MM.1S (cell line): ENCODE results near the gene GOLGA3.

Experiments used
- DNase-seq: peaks from one replicate; pipeline ENCODE4 v3.0.0-alpha.2; 2015
- H2AFZ ChIP-seq: fragments of 300-600 bp; sonication (generic); 2 replicates; pipeline ENCODE4 v1.6.0; 2016; ENCODE audit warnings: antibody characterized with exemption, low read length
- H3F3A ChIP-seq: fragments of 300-600 bp; sonication (generic); 2 replicates; pipeline ENCODE4 v1.6.1; 2016; ENCODE audit warnings: mild to moderate bottlenecking, antibody characterized with exemption, low read length, moderate library complexity, mixed read lengths; ENCODE audit not compliant: insufficient read depth
- H3K27ac ChIP-seq: fragments of 300-600 bp; sonication (generic); 2 replicates; pipeline ENCODE4 v1.5.1; 2016; ENCODE audit warnings: mild to moderate bottlenecking, low read length
- H3K27me3 ChIP-seq: fragments of 300-600 bp; sonication (generic); replicated peaks from 2 replicates; pipeline ENCODE4 v1.6.0; 2016; ENCODE audit warnings: low read length; ENCODE audit not compliant: insufficient read depth
- H3K36me3 ChIP-seq: fragments of 300-600 bp; sonication (generic); replicated peaks from 2 replicates; pipeline ENCODE4 v1.6.1; 2016; ENCODE audit warnings: mild to moderate bottlenecking, low read length, mixed read lengths; ENCODE audit not compliant: insufficient read depth
- H3K4me1 ChIP-seq: fragments of 300-600 bp; sonication (generic); 2 replicates; pipeline ENCODE4 v1.6.1; 2016; ENCODE audit warnings: low read length, mixed read lengths
- H3K4me2 ChIP-seq: fragments of 300-600 bp; sonication (generic); 2 replicates; pipeline ENCODE4 v1.6.0; 2016; ENCODE audit warnings: low read depth, low read length
- H3K4me3 ChIP-seq: fragments of 300-600 bp; sonication (generic); 2 replicates; pipeline ENCODE4 v1.5.1; 2016; ENCODE audit warnings: low read length, mixed read lengths
- H3K79me2 ChIP-seq: fragments of 300-600 bp; sonication (generic); 2 replicates; pipeline ENCODE4 v1.6.1; 2016; ENCODE audit warnings: mixed run types, low read length, mixed read lengths
- H3K9ac ChIP-seq: fragments of 300-600 bp; sonication (generic); 2 replicates; pipeline ENCODE4 v1.6.1; 2016; ENCODE audit warnings: low read length, mixed read lengths
- H3K9me2 ChIP-seq: fragments of 300-600 bp; sonication (generic); replicated peaks from 2 replicates; pipeline ENCODE4 v1.6.1; 2016; ENCODE audit warnings: mild to moderate bottlenecking, low read length, mixed read lengths; ENCODE audit not compliant: insufficient read depth
- H3K9me3 ChIP-seq: fragments of 300-600 bp; sonication (generic); replicated peaks from 2 replicates; pipeline ENCODE4 v1.6.1; 2016; ENCODE audit warnings: mild to moderate bottlenecking, low read length, mixed read lengths; ENCODE audit not compliant: insufficient read depth
- H4K20me1 ChIP-seq: fragments of 300-600 bp; sonication (generic); 2 replicates; pipeline ENCODE4 v1.6.1; 2016; ENCODE audit warnings: mild to moderate bottlenecking, low read length, moderate library complexity, mixed read lengths; ENCODE audit not compliant: insufficient read depth
- EZH2 ChIP-seq: fragments of 300-600 bp; sonication (generic); optimal IDR thresholded peaks from 2 replicates; pipeline ENCODE3; 2017; ENCODE audit warnings: low read depth, mild to moderate bottlenecking, antibody characterized with exemption, low read length, mixed read lengths
- EZH2phosphoT487 ChIP-seq: fragments of 300-600 bp; sonication (generic); IDR thresholded peaks from 2 replicates; pipeline ENCODE4 v1.6.1; 2018; ENCODE audit warnings: antibody characterized with exemption, low read length
- TF ChIP-seq, protein P1 (sequence below): fragments of 300-600 bp; sonication (generic); IDR thresholded peaks from 2 replicates; pipeline ENCODE4 v1.5.1; 2016; ENCODE audit warnings: antibody characterized with exemption, low read length, mixed read lengths

GOLGA3 gene

DNA sequence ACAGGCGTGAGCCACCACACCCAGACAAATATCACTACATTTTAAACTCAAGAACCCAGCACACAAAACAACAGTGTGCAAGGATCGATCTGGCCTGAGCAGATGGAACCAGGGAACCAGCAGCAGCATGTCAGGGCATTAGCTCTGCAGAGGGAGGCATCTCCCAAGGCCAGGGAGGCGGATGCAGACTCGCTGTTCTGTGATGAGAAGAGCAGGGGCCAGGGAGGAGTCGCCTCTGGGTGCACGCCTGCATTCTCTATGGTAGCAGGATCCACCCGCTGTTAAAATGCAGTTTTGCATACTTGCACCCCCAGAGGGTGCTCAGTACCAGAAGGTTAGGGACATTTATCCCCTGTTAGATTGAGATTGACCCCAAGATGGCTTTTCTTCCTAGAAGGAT, 100.2 kb downstream of the GOLGA3 start:
- no peaks in the 10 kb centered on the region for H3F3A ChIP-seq
- no peaks in the 10 kb centered on the region; the same call in 1 of the 2 replicates for H3K36me3 ChIP-seq
- no peaks in the 10 kb centered on the region for H3K9me3 ChIP-seq
- no peaks in the 10 kb centered on the region for H3K4me1 ChIP-seq
- H3K27ac ChIP-seq = no peak overlapping the region
- H3K9ac ChIP-seq = no peak overlapping the region
- H3K27me3 ChIP-seq = no peaks in the 10 kb centered on the region
- H3K9me2 ChIP-seq = no peaks in the 10 kb centered on the region
- DNase-seq = no peak
- H4K20me1 ChIP-seq = no peaks in the 10 kb centered on the region
- TF ChIP-seq EZH2phosphoT487 = no peak
- TF ChIP-seq EZH2 = no peak
- TF ChIP-seq, protein P1, sequence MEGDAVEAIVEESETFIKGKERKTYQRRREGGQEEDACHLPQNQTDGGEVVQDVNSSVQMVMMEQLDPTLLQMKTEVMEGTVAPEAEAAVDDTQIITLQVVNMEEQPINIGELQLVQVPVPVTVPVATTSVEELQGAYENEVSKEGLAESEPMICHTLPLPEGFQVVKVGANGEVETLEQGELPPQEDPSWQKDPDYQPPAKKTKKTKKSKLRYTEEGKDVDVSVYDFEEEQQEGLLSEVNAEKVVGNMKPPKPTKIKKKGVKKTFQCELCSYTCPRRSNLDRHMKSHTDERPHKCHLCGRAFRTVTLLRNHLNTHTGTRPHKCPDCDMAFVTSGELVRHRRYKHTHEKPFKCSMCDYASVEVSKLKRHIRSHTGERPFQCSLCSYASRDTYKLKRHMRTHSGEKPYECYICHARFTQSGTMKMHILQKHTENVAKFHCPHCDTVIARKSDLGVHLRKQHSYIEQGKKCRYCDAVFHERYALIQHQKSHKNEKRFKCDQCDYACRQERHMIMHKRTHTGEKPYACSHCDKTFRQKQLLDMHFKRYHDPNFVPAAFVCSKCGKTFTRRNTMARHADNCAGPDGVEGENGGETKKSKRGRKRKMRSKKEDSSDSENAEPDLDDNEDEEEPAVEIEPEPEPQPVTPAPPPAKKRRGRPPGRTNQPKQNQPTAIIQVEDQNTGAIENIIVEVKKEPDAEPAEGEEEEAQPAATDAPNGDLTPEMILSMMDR = no peak
- no peak overlapping the region for H2AFZ ChIP-seq
- H3K4me3 ChIP-seq = no peak overlapping the region
- H3K79me2 ChIP-seq = no peaks in the 10 kb centered on the region
- H3K4me2 ChIP-seq = no peak overlapping the region

DNA sequence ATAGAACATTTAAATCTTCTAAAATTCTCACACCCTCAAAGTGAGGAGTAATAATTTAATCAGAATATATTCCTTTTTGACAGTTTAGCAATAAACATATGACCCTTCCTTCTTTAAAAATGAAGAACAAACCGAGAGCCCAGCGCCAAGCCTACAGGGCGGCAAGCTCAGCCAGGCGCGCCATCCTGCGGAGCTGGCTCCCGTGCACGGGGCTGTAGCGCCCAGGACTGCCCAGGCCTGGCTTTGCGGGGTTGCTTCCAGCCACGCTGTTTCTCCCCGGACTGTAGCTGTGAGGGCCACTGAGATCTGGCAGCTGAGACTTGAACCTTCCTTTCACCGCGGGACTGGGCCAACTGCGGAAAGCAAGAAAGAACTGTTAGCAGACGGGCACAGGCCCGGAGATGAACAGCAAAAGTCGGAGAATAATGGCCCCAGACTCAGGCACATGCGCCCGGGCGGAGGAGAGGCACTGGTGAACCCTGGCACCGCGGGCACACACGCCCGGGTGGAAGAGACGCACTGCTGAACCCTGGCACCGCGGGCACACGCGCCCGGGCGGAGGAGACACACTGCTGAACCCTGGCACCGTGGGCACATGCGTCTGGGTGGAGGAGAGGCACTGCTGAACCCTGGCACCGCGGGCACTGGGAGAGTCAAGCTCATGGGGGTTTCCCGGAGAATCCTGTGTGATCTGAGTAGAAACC, 101.4 kb downstream of the GOLGA3 start:
- no peak overlapping the region for H3K4me2 ChIP-seq
- TF ChIP-seq EZH2phosphoT487 (no peak), EZH2 (no peak)
- TF ChIP-seq, protein P1 = no peak
- H3K9me3 ChIP-seq = no peaks in the 10 kb centered on the region
- H4K20me1 ChIP-seq = no peaks in the 10 kb centered on the region
- no peaks in the 10 kb centered on the region for H3K4me1 ChIP-seq
- no peak overlapping the region for H3K4me3 ChIP-seq
- no peaks in the 10 kb centered on the region; the same call in 1 of the 2 replicates for H3K36me3 ChIP-seq
- H2AFZ ChIP-seq = no peak overlapping the region
- no peak for DNase-seq
- H3K9ac ChIP-seq = no peak overlapping the region
- no peak overlapping the region for H3K27ac ChIP-seq
- no peaks in the 10 kb centered on the region for H3K9me2 ChIP-seq
- H3K27me3 ChIP-seq = no peaks in the 10 kb centered on the region
- no peaks in the 10 kb centered on the region for H3K79me2 ChIP-seq
- no peaks in the 10 kb centered on the region for H3F3A ChIP-seq

DNA sequence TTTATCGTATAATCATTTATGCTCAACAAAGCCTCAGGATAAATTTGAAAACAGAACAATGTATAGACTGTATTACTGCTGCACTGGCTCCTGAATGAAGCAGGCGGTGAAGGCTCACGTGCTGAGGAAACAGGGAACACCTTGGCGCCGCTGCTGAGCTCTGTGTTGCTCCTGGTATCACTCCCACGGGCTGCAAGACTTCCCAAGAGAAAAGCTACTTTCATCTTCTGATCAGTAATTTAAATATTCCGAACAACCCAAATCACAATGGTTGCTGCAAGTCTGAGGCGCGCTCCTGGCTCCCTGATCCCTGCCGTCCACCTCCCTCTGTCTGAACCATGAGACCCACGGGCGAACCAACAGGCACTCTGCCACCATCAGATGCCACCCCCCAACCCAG, 102.3 kb downstream of the GOLGA3 start:
- no peaks in the 10 kb centered on the region for H3K27me3 ChIP-seq
- H3K27ac ChIP-seq = no peak overlapping the region
- DNase-seq = no peak
- no peaks in the 10 kb centered on the region for H3K9me3 ChIP-seq
- TF ChIP-seq, protein P1 = no peak
- no peak for TF ChIP-seq EZH2
- no peak for TF ChIP-seq EZH2phosphoT487
- no peaks in the 10 kb centered on the region for H3K4me1 ChIP-seq
- H3K79me2 ChIP-seq = no peaks in the 10 kb centered on the region
- no peak overlapping the region for H3K4me3 ChIP-seq
- no peaks in the 10 kb centered on the region; the same call in 1 of the 2 replicates for H3K36me3 ChIP-seq
- no peaks in the 10 kb centered on the region for H4K20me1 ChIP-seq
- no peak overlapping the region for H2AFZ ChIP-seq
- H3K9ac ChIP-seq = no peak overlapping the region
- no peak overlapping the region for H3K4me2 ChIP-seq
- no peaks in the 10 kb centered on the region for H3K9me2 ChIP-seq
- H3F3A ChIP-seq = no peaks in the 10 kb centered on the region
